ENCODE results near the gene BIN2.

BIN2 gene

GRCh38 chr12:51323966-51324895, at the start of gene BIN2:
TSS of gene BIN2 (minus strand) at chr12:51324174. CDS start at chr12:51324102, 72 bp downstream.
- no peak for FAIRE-seq

- no peak for FAIRE-seq
Measured at GRCh38 chr12:51373187-51373586, 49.2 kb upstream of the BIN2 start.

GRCh38 chr12:51372021-51372420, 48.0 kb upstream of the BIN2 start:
- no peak for FAIRE-seq

- FAIRE-seq = no peak
Measured at GRCh38 chr12:51371295-51371953, 47.5 kb upstream of the BIN2 start.

- FAIRE-seq = no peak
Measured at GRCh38 chr12:51370667-51371066, 46.7 kb upstream of the BIN2 start.

- FAIRE-seq = no peak
Measured at GRCh38 chr12:51369581-51369980, 45.6 kb upstream of the BIN2 start.

GRCh38 chr12:51368640-51369517, 44.9 kb upstream of the BIN2 start:
- no peak for FAIRE-seq

GRCh38 chr12:51365276-51365675, 41.3 kb upstream of the BIN2 start:
- no peak for FAIRE-seq

GRCh38 chr12:51364001-51364400, 40.0 kb upstream of the BIN2 start:
- FAIRE-seq = no peak

GRCh38 chr12:51362747-51363342, 38.9 kb upstream of the BIN2 start:
- no peak for FAIRE-seq

GRCh38 chr12:51362307-51362706, 38.3 kb upstream of the BIN2 start:
- FAIRE-seq = no peak

GRCh38 chr12:51361161-51362016, 37.4 kb upstream of the BIN2 start:
- FAIRE-seq = no peak

- FAIRE-seq = no peak
Measured at GRCh38 chr12:51360315-51360714, 36.3 kb upstream of the BIN2 start.

GRCh38 chr12:51359851-51360250, 35.9 kb upstream of the BIN2 start:
- FAIRE-seq = no peak

GRCh38 chr12:51358496-51358895, 34.5 kb upstream of the BIN2 start:
- FAIRE-seq = no peak

GRCh38 chr12:51357374-51358047, 33.5 kb upstream of the BIN2 start:
- FAIRE-seq = no peak

- no peak for FAIRE-seq
Measured at GRCh38 chr12:51351913-51352532, 28.0 kb upstream of the BIN2 start.

GRCh38 chr12:51349026-51349425, 25.1 kb upstream of the BIN2 start:
- no peak for FAIRE-seq

- FAIRE-seq = no peak
Measured at GRCh38 chr12:51348116-51348515, 24.1 kb upstream of the BIN2 start.

GRCh38 chr12:51346581-51346980, 22.6 kb upstream of the BIN2 start, which contains the start of gene CELA1:
TSS of gene CELA1 (minus strand) at chr12:51346679. CDS start at chr12:51346638, 41 bp downstream.
- no peak for FAIRE-seq
